ENCODE data around the gene AP1G1. TPM values are rescaled to one million over a fixed set of nuclear protein-coding genes. Genes with fewer than 3 reads are reported as not detected.
"Not testable (repeated sequence)": the region's sequence is repeated elsewhere in the genome, so short reads cannot be mapped to it uniquely, and the experiment has no call there.

The AP1G1 gene
- total RNA-seq, 3 donors from 2014 or later, result 88.5 to 98.7 (median 90.1) TPM

DNA sequence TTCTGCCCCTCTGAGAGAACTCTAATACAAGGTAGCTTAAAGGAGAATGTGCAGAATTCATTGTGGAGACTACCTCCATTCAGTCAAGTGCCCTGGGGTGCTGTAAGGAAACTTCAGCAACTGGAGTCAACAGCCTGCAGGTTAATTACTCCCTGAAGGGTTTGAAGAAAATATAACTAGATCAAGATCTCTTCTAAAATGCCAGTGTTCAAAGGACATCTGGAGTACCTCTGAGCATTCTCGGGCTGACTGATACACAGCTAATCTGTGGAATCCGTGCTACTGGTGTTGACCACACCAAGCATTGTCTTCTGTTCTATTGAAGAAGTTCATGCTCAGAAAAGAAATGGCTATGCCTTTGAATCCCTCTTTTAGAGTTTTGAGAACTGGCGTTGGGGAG, 25.7 kb upstream of the AP1G1 start:
- ATAC-seq (no peak), DNase-seq (no peak)
- peaks cover 4% of the 10 kb centered on the region for H3K4me1 Mint-ChIP-seq (ENCODE audit: low read depth)
- H3K27me3 Mint-ChIP-seq (ENCODE audit: low read depth), result no peaks in the 10 kb centered on the region
- H3K4me3 Mint-ChIP-seq, result no peak overlapping the region
- H3K9me3 Mint-ChIP-seq, result no peaks in the 10 kb centered on the region
- no peaks in the 10 kb centered on the region for H3K36me3 Mint-ChIP-seq (ENCODE audit: insufficient read depth)

DNA sequence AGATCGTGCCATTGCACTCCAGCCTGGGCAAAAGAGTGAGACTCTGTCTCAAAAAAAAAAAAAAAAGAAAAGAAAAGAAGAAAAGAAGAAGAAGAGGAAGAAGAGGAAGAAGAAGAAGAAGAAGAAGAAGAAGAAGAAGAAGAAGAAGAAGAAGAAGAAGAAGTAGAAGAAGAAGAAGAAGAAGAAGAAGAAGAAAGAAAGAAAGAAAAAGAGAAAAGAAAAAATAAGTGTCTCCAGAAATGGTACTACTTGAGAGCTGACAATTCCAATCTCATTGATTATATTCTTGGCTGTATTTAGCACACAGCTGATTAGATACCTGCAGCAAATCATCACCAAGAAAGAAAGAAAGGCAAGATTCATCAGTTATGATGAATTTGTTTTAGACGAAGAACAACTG, 23.5 kb upstream of the AP1G1 start:
- H3K4me1 Mint-ChIP-seq (ENCODE audit: low read depth); H3K9me3 Mint-ChIP-seq; H3K4me3 Mint-ChIP-seq; ATAC-seq; H3K27me3 Mint-ChIP-seq (ENCODE audit: low read depth); DNase-seq; H3K36me3 Mint-ChIP-seq (ENCODE audit: insufficient read depth): not testable (repeated sequence)

DNA sequence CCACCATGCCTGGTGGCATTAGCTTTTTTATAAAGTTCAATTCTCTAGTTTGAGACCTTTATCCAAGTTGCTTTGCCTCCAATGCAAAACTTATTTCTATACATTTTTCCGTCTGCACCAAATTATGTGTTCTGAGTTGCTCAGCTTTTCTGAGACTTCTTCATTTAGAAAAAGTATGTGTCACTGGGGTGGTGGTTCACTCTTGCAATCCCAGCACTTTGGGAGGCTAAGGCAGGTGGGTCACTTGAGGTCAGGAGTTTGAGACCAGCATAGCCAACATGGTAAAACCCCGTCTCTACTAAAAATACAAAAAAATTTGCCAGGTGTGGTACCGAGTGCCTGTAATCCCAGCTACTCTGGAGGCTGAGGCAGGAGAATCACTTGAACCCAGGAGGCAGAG, 23.1 kb upstream of the AP1G1 start:
- H3K36me3 Mint-ChIP-seq (ENCODE audit: insufficient read depth); H3K4me1 Mint-ChIP-seq (ENCODE audit: low read depth); ATAC-seq; H3K9me3 Mint-ChIP-seq; H3K4me3 Mint-ChIP-seq; H3K27me3 Mint-ChIP-seq (ENCODE audit: low read depth); DNase-seq: not testable (repeated sequence)

DNA sequence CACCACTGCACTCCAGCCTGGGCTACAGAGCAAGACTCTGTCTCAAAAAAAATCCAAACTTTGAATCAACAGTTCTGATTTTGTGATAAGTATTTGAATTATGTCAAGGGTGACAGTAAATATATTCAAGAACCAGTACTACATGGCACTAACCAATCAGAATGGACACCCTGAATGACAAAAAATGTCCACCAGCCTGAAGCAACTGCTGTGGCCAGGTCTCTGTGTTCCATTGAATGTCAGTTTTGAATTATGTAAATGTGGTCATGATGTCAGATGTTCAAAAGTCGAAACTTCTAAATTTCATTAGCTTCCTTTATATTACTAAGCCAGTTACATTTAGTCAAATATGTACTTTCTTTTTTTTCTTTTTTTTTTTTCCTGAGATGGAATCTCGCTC, 21.7 kb upstream of the AP1G1 start:
- Mint-ChIP-seq H3K4me3 (no peak overlapping the region), H3K27me3 (ENCODE audit: low read depth) (no peaks in the 10 kb centered on the region), H3K4me1 (ENCODE audit: low read depth) (peaks cover 10% of the 10 kb centered on the region), H3K36me3 (ENCODE audit: insufficient read depth) (peaks cover 5% of the 10 kb centered on the region), H3K9me3 (no peaks in the 10 kb centered on the region)
- ATAC-seq, result no peak
- no peak for DNase-seq

DNA sequence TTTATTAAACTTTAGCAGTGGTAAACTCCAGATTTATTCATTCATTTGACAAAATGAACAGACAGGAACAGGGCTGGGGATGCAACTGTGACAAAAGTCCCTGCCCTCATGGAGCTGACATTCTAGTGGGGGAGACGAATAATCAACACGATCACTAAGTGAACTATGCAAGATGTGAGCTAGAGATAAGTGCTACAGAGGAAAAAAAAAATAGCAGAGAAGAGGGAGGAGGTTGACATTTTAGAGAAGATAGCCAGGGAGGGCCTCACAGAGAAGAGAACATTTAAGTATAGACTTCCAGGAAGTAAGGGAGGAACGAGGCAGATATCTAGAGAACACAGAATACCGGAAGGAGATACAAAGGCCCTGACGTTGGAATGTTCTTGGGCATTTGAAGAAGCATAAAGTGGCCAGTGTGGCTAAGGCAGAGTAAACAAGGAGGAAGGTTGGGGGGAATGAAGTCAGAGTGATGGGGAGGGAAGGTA, 17.9 kb upstream of the AP1G1 start:
- Mint-ChIP-seq H3K9me3 (no peaks in the 10 kb centered on the region), H3K36me3 (ENCODE audit: insufficient read depth) (peaks cover 7% of the 10 kb centered on the region), H3K4me1 (ENCODE audit: low read depth) (peaks cover 6% of the 10 kb centered on the region), H3K27me3 (ENCODE audit: low read depth) (no peaks in the 10 kb centered on the region), H3K4me3 (no peak overlapping the region)
- DNase-seq, result no peak
- ATAC-seq, result no peak

DNA sequence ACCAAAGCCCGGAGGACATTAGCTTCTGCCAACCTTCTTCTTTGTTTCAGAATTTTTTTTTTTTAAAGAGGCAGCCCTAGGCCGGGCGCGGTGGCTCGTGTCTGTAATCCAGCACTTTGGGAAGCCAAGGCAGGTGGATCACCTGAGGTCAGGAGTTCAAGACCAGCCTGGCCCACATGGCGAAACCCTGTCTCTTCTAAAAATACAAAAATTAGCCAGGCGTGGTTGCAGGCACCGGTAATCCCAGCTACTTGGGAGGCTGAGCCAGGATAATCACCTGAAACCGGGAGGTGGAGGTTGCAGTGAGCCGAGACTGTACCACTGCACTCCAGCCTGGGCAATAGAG, 8.5 kb upstream of the AP1G1 start:
- ATAC-seq; H3K36me3 Mint-ChIP-seq (ENCODE audit: insufficient read depth); H3K27me3 Mint-ChIP-seq (ENCODE audit: low read depth); DNase-seq; H3K9me3 Mint-ChIP-seq: not testable (repeated sequence)
- Mint-ChIP-seq H3K4me3 (peak overlapping the region; percentile 48), H3K4me1 (ENCODE audit: low read depth) (peaks cover 17% of the 10 kb centered on the region)

DNA sequence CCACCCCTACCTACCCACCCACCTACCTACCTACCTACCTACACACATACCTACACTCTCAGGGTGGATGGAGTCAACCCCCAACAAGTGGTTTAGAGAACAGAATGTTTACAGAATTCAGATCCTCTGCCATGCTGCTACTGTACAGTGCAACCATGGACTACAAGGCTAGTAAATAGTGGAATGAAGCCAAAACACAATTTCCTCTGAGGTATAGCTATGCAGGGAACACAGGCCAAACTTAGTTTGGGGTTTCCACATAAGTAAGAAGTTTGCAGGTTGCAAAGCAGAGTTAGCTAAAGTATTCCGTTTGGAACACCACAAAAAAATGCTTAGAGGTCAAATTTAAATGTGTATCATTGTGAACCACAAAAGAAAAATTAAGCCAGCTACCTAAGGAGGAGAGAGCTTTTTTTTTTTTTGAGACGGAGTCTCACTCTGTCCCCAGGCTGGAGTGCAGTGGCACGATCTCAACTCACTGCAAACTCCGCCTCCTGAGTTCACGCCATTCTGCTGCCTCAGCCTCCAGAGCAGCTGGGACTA, 2.7 kb upstream of the AP1G1 start:
- H3K36me3 Mint-ChIP-seq (ENCODE audit: insufficient read depth), result peaks cover 6% of the 10 kb centered on the region
- no peak for ATAC-seq
- H3K27me3 Mint-ChIP-seq (ENCODE audit: low read depth), result no peaks in the 10 kb centered on the region
- H3K9me3 Mint-ChIP-seq, result no peaks in the 10 kb centered on the region
- no peak overlapping the region for H3K4me3 Mint-ChIP-seq
- DNase-seq, result no peak
- peaks cover 32% of the 10 kb centered on the region for H3K4me1 Mint-ChIP-seq (ENCODE audit: low read depth)

DNA sequence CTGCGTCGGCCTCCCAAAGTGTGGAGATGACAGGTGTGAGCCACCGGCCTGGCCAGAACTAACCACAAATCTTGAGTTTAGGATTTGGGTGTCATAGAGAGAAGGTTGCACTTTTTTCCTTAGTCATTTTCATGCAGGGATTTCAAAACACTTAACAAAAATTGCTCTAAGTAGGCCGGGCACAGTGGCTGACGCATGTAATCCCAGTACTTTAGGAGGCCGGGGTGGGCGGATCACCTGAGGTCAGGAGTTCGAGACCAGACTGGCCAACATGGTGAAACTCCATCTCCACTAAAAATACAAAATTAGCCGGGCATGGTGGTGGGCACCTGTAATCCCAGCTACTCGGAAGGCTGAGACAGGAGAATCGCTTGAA, 1.5 kb upstream of the AP1G1 start:
- not testable (repeated sequence) for H3K27me3 Mint-ChIP-seq (ENCODE audit: low read depth); ATAC-seq; DNase-seq; H3K9me3 Mint-ChIP-seq; H3K36me3 Mint-ChIP-seq (ENCODE audit: insufficient read depth)
- Mint-ChIP-seq H3K4me3 (peak overlapping the region; percentile 100), H3K4me1 (ENCODE audit: low read depth) (peaks cover 31% of the 10 kb centered on the region)

DNA sequence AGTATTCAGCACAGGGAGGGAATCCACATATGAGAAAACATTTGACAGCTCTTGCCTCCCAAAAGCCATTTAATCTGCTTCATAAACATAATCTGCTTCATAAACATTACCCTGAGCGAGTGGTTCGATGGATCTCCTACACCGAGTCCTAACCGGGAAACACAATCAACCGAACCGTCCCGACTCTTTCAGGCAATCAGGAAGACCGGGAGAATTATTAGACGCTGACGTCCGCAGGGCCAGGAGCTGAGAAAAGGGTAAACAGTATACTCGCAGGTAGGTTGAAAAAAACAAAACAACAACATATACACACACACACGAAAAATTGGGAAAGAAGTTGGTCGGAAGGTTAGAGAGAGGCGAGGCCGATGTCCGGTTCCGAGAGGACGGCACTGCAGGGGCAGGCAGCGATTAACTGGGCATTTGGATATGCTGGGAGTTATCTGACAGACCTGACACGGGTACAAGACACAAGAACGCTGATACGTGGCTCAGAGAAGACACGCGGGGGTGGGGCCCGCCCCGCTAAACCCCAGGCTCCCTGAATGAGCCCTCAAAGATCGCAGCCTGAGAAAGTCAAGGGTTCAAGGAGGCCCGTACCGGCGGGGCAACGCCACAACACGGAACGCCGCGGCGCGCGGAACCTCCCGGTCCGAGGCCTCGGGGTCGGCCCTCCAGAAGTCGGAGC, 585 bp downstream of the AP1G1 start:
- Mint-ChIP-seq H3K9me3 (no peaks in the 10 kb centered on the region), H3K27me3 (ENCODE audit: low read depth) (no peaks in the 10 kb centered on the region), H3K36me3 (ENCODE audit: insufficient read depth) (peaks cover 12% of the 10 kb centered on the region), H3K4me3 (peak overlapping the region; percentile 100), H3K4me1 (ENCODE audit: low read depth) (peaks cover 40% of the 10 kb centered on the region)
- peak; percentile 55 for ATAC-seq
- DNase-seq, result peak; percentile 46

DNA sequence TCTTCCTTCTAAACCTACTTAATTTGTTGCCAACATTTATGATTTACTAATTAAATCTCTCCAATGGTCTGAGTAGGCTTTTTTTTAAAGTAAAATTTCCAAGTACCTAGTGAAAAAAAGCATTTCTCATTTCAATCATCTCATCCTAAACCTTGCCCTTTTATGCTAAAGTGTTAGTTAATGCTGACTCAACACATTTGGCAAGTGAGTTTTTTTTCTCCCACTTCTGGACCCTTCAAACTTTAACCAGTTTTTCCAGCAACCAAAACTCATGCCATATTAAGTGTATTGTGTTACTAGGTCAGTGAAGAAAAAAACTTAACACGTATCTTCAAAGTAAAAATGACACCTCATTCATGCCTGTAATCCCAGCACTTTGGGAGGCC, 5.3 kb downstream of the AP1G1 start:
- H3K36me3 Mint-ChIP-seq (ENCODE audit: insufficient read depth), result peaks cover 14% of the 10 kb centered on the region
- peaks cover 31% of the 10 kb centered on the region for H3K4me1 Mint-ChIP-seq (ENCODE audit: low read depth)
- no peaks in the 10 kb centered on the region for H3K9me3 Mint-ChIP-seq
- DNase-seq (no peak), ATAC-seq (no peak)
- H3K4me3 Mint-ChIP-seq, result no peak overlapping the region
- no peaks in the 10 kb centered on the region for H3K27me3 Mint-ChIP-seq (ENCODE audit: low read depth)

DNA sequence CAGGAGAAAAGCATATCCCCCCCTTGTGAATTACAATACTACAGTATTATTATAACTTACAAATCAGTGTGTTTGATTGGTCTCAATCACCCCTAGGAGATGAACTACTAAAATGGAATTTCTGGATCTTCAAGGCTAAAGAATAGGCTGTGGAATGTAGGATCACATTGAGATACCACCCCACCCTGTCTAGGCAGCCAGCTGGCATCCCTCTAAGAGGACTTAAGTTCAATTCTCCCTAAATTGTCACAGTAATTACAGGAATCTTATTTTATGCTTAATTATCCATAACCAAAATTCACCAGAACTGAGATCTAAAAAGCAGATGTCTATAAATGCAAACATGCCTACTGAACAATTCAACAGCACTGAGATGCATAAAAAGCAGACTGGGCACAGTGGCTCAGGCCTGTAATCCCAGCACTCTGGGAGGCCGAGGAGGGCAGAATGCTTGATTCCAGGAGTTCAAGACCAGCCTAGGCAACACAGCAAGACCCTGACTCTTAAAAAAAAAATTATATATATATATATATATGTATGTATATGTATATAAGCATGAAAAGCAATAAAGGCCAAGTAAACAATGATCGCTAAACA, 12.0 kb downstream of the AP1G1 start:
- DNase-seq, result no peak
- Mint-ChIP-seq H3K27me3 (ENCODE audit: low read depth) (no peaks in the 10 kb centered on the region), H3K9me3 (no peaks in the 10 kb centered on the region), H3K36me3 (ENCODE audit: insufficient read depth) (peaks cover 10% of the 10 kb centered on the region), H3K4me3 (no peak overlapping the region), H3K4me1 (ENCODE audit: low read depth) (peaks cover 47% of the 10 kb centered on the region)
- ATAC-seq, result no peak

DNA sequence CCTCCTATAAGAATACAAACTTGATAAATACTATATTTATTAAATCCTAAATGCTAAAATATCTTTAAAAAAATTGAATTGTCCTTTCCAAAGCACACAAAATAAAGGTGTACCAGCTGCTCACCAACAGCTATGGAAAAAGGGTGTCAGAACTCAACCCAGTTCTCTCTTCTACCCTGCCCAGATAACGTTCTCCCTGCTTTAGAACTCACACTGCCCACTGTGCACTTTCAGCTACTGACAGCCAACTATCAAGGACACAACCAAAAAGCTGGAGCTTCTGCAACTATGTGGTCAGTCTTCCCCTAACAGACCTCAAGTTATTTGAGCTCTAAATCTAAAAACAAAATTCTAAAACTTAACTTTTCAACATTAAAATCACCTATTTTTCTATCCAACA, 13.7 kb downstream of the AP1G1 start:
- H3K9me3 Mint-ChIP-seq, result no peaks in the 10 kb centered on the region
- H3K4me3 Mint-ChIP-seq, result no peak overlapping the region
- ATAC-seq, result no peak
- peaks cover 8% of the 10 kb centered on the region for H3K36me3 Mint-ChIP-seq (ENCODE audit: insufficient read depth)
- DNase-seq, result no peak
- H3K27me3 Mint-ChIP-seq (ENCODE audit: low read depth), result no peaks in the 10 kb centered on the region
- H3K4me1 Mint-ChIP-seq (ENCODE audit: low read depth), result peaks cover 56% of the 10 kb centered on the region

DNA sequence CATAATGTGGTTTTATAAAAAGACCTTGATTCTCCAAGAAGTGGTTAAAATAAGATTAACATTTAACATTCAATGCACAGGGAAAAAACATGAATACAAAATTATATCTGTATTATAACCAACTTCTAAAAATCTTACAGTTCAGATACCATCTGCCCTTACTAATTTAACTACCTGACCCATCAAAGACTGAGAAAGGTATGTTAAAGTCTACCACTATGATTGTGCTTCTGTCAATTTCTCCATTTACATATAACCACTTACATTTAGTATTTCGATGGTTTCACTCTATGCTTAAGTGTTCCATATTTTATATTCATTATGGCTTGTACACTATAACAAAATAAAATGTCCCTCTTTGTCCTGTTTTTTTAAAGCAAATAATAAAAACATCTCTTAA, 14.6 kb downstream of the AP1G1 start:
- ATAC-seq, result peak in 1 of 2 donors; percentile 38
- H3K4me3 Mint-ChIP-seq, result no peak overlapping the region

DNA sequence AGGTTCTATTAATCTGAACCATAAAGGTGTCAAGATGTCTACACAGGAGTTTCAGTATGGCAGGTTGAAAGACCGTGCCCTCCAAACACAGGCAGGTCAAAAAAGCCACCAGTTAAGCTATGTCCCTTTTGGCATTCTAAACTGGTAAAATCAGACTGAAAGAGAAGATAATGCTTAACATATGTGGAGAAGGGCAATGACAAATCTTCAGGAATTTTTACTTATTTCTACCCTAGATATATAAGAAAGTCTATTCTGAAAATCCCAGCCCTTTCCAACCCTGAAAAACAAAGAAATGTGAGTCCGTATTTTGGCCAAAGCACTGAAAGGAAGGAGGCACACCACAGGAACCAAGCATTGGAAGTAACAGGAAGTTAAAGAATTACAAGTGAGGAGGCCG, 16.5 kb downstream of the AP1G1 start:
- ATAC-seq, result no peak
- H3K4me1 Mint-ChIP-seq (ENCODE audit: low read depth), result peaks cover 63% of the 10 kb centered on the region
- H3K4me3 Mint-ChIP-seq, result no peak overlapping the region
- DNase-seq, result no peak
- no peaks in the 10 kb centered on the region for H3K27me3 Mint-ChIP-seq (ENCODE audit: low read depth)
- no peaks in the 10 kb centered on the region for H3K9me3 Mint-ChIP-seq
- peaks cover 24% of the 10 kb centered on the region for H3K36me3 Mint-ChIP-seq (ENCODE audit: insufficient read depth)

More for the DNA sequence above, 14.6 kb downstream of the AP1G1 start:
- Mint-ChIP-seq H3K27me3 (ENCODE audit: low read depth) (no peaks in the 10 kb centered on the region), H3K9me3 (no peaks in the 10 kb centered on the region), H3K36me3 (ENCODE audit: insufficient read depth) (peaks cover 12% of the 10 kb centered on the region), H3K4me1 (ENCODE audit: low read depth) (peaks cover 62% of the 10 kb centered on the region)
- DNase-seq, result no peak

DNA sequence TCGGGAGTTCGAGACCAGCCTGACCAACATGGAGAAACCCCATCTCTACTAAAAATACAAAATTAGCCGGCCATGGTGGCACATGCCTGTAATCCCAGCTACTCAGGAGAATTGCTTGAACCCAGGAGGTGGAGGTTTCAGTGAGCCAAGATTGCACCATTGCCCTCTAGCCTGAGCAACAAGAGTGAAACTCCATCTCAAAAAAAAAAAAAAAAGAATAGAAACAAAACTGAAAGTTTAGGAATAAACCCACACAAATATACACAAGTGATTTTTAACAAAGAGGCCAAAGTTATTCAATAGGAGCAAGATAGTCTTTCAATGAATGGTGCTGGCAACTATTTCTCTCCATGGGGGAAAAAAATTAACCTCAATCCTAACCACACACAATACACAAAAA, 18.3 kb downstream of the AP1G1 start:
- H3K9me3 Mint-ChIP-seq; H3K4me3 Mint-ChIP-seq; ATAC-seq; DNase-seq; H3K27me3 Mint-ChIP-seq (ENCODE audit: low read depth): not testable (repeated sequence)
- Mint-ChIP-seq H3K36me3 (ENCODE audit: insufficient read depth) (peaks cover 21% of the 10 kb centered on the region), H3K4me1 (ENCODE audit: low read depth) (peaks cover 48% of the 10 kb centered on the region)

Data from activated T-cell treated with anti-CD3 and anti-CD28 coated beads, Interleukin-2, amount 50 U/mL, for 4 hours (primary cell).